ENCODE measurements around the gene SCN9A. TPM values are rescaled to one million over a fixed set of nuclear protein-coding genes. Genes with fewer than 3 reads are reported as not detected.
"Not testable (repeated sequence)": the region's sequence is repeated elsewhere in the genome, so short reads cannot be mapped to it uniquely, and the experiment has no call there.

Gene SCN9A
- total RNA-seq, 2 experiments from 2014 or later = 0.48 to 0.52 TPM

GRCh38 chr2:166240387-166241313, 135.1 kb downstream of the SCN9A start:
- Mint-ChIP-seq H3K27ac (no peak overlapping the region), H3K9me3 (no peaks in the 10 kb centered on the region), H3K27me3 (no peaks in the 10 kb centered on the region), H3K4me1 (no peaks in the 10 kb centered on the region), H3K36me3 (ENCODE audit: low read depth) (no peaks in the 10 kb centered on the region), H3K4me3 (no peak overlapping the region)
- DNase-seq = no peak
- ChIA-PET CTCF (no interaction called here), POLR2A (interaction anchor here (0.6 kb wide), 1 partner anchor 306 kb away, joined by 4 read pairs; no protein-coding TSS in a partner anchor)

GRCh38 chr2:166239548-166239947, 136.2 kb downstream of the SCN9A start:
- CTCF ChIA-PET = no interaction called here
- H3K36me3 Mint-ChIP-seq (ENCODE audit: low read depth) = no peaks in the 10 kb centered on the region
- no peaks in the 10 kb centered on the region for H3K4me1 Mint-ChIP-seq
- H3K9me3 Mint-ChIP-seq = no peaks in the 10 kb centered on the region
- no peaks in the 10 kb centered on the region for H3K27me3 Mint-ChIP-seq
- no peak for DNase-seq
- no peak overlapping the region for H3K4me3 Mint-ChIP-seq
- no peak overlapping the region for H3K27ac Mint-ChIP-seq
- POLR2A ChIA-PET = no interaction called here

- Mint-ChIP-seq H3K9me3 (no peaks in the 10 kb centered on the region), H3K4me3 (no peak overlapping the region), H3K4me1 (no peaks in the 10 kb centered on the region), H3K27me3 (no peaks in the 10 kb centered on the region), H3K36me3 (ENCODE audit: low read depth) (no peaks in the 10 kb centered on the region), H3K27ac (no peak overlapping the region)
- ChIA-PET POLR2A (no interaction called here), CTCF (no interaction called here)
- DNase-seq = no peak
Observed at GRCh38 chr2:166238176-166238575, 137.6 kb downstream of the SCN9A start.

GRCh38 chr2:166234112-166234846, 141.5 kb downstream of the SCN9A start:
- Mint-ChIP-seq H3K4me3 (no peak overlapping the region), H3K4me1 (no peaks in the 10 kb centered on the region), H3K36me3 (ENCODE audit: low read depth) (no peaks in the 10 kb centered on the region), H3K27me3 (no peaks in the 10 kb centered on the region), H3K9me3 (no peaks in the 10 kb centered on the region), H3K27ac (no peak overlapping the region)
- CTCF ChIA-PET = no interaction called here
- DNase-seq = no peak
- POLR2A ChIA-PET = no interaction called here

- H3K9me3 Mint-ChIP-seq = no peaks in the 10 kb centered on the region
- H3K4me3 Mint-ChIP-seq = no peak overlapping the region
- no peaks in the 10 kb centered on the region for H3K4me1 Mint-ChIP-seq
- no peak overlapping the region for H3K27ac Mint-ChIP-seq
- no peaks in the 10 kb centered on the region for H3K27me3 Mint-ChIP-seq
- ChIA-PET POLR2A (no interaction called here), CTCF (no interaction called here)
- no peaks in the 10 kb centered on the region for H3K36me3 Mint-ChIP-seq (ENCODE audit: low read depth)
- no peak for DNase-seq
Observed at GRCh38 chr2:166233244-166233643, 142.5 kb downstream of the SCN9A start.

- no peaks in the 10 kb centered on the region for H3K4me1 Mint-ChIP-seq
- H3K36me3 Mint-ChIP-seq (ENCODE audit: low read depth) = no peaks in the 10 kb centered on the region
- no peaks in the 10 kb centered on the region for H3K27me3 Mint-ChIP-seq
- CTCF ChIA-PET = no interaction called here
- no peak overlapping the region for H3K4me3 Mint-ChIP-seq
- no peaks in the 10 kb centered on the region for H3K9me3 Mint-ChIP-seq
- DNase-seq = no peak
- H3K27ac Mint-ChIP-seq = no peak overlapping the region
- POLR2A ChIA-PET = no interaction called here
Observed at GRCh38 chr2:166230724-166231070, 145.0 kb downstream of the SCN9A start.

GRCh38 chr2:166230024-166230723, 145.6 kb downstream of the SCN9A start:
- no peak for DNase-seq
- Mint-ChIP-seq H3K9me3 (no peaks in the 10 kb centered on the region), H3K36me3 (ENCODE audit: low read depth) (no peaks in the 10 kb centered on the region), H3K4me3 (no peak overlapping the region), H3K27me3 (no peaks in the 10 kb centered on the region), H3K27ac (no peak overlapping the region), H3K4me1 (no peaks in the 10 kb centered on the region)
- POLR2A ChIA-PET = no interaction called here
- CTCF ChIA-PET = no interaction called here

- Mint-ChIP-seq H3K27ac (no peak overlapping the region), H3K27me3 (no peaks in the 10 kb centered on the region), H3K9me3 (no peaks in the 10 kb centered on the region), H3K4me3 (no peak overlapping the region), H3K36me3 (ENCODE audit: low read depth) (no peaks in the 10 kb centered on the region), H3K4me1 (no peaks in the 10 kb centered on the region)
- POLR2A ChIA-PET = no interaction called here
- no peak for DNase-seq
- CTCF ChIA-PET = no interaction called here
Observed at GRCh38 chr2:166229678-166230023, 146.1 kb downstream of the SCN9A start.

- Mint-ChIP-seq H3K4me3 (no peak overlapping the region), H3K4me1 (no peaks in the 10 kb centered on the region), H3K27ac (no peak overlapping the region), H3K9me3 (no peaks in the 10 kb centered on the region), H3K36me3 (ENCODE audit: low read depth) (no peaks in the 10 kb centered on the region), H3K27me3 (no peaks in the 10 kb centered on the region)
- ChIA-PET POLR2A (no interaction called here), CTCF (interaction anchor here (0.7 kb wide), 1 partner anchor 268 kb away, joined by 3 read pairs; no protein-coding TSS in a partner anchor)
- no peak for DNase-seq
Observed at GRCh38 chr2:166224197-166224596, 151.5 kb downstream of the SCN9A start.

GRCh38 chr2:166223298-166223697, 152.4 kb downstream of the SCN9A start:
- ChIA-PET CTCF (interaction anchor here (0.7 kb wide), 1 partner anchor 267 kb away, joined by 3 read pairs; no protein-coding TSS in a partner anchor), POLR2A (no interaction called here)
- Mint-ChIP-seq H3K4me3 (no peak overlapping the region), H3K36me3 (ENCODE audit: low read depth) (no peaks in the 10 kb centered on the region), H3K4me1 (no peaks in the 10 kb centered on the region), H3K27ac (no peak overlapping the region), H3K9me3 (no peaks in the 10 kb centered on the region), H3K27me3 (no peaks in the 10 kb centered on the region)
- DNase-seq = no peak

- H3K4me1 Mint-ChIP-seq = no peaks in the 10 kb centered on the region
Observed at GRCh38 chr2:166211079-166211478, 164.7 kb downstream of the SCN9A start.

GRCh38 chr2:166209944-166210343, 165.8 kb downstream of the SCN9A start:
- H3K4me1 Mint-ChIP-seq; H3K4me3 Mint-ChIP-seq; H3K27ac Mint-ChIP-seq; POLR2A ChIA-PET; DNase-seq; H3K27me3 Mint-ChIP-seq; H3K36me3 Mint-ChIP-seq (ENCODE audit: low read depth); H3K9me3 Mint-ChIP-seq; CTCF ChIA-PET: not testable (repeated sequence)

More at GRCh38 chr2:166211079-166211478, 164.7 kb downstream of the SCN9A start:
- peaks cover 3% of the 10 kb centered on the region for H3K9me3 Mint-ChIP-seq
- H3K27me3 Mint-ChIP-seq = no peaks in the 10 kb centered on the region
- H3K4me3 Mint-ChIP-seq = no peak overlapping the region
- no peak overlapping the region for H3K27ac Mint-ChIP-seq
- no peaks in the 10 kb centered on the region for H3K36me3 Mint-ChIP-seq (ENCODE audit: low read depth)
- CTCF ChIA-PET = no interaction called here
- POLR2A ChIA-PET = no interaction called here
- no peak for DNase-seq

- H3K9me3 Mint-ChIP-seq; H3K27me3 Mint-ChIP-seq; POLR2A ChIA-PET; H3K4me1 Mint-ChIP-seq; DNase-seq; CTCF ChIA-PET; H3K36me3 Mint-ChIP-seq (ENCODE audit: low read depth); H3K4me3 Mint-ChIP-seq; H3K27ac Mint-ChIP-seq: not testable (repeated sequence)
Observed at GRCh38 chr2:166209367-166209766, 166.4 kb downstream of the SCN9A start.
